ENCODE data around the gene NMNAT3. TPM values are rescaled to one million over a fixed set of nuclear protein-coding genes. Genes with fewer than 3 reads are reported as not detected.

NMNAT3 gene
- total RNA-seq, 1 experiment from 2014 or later, result 4.6 TPM

- TF ChIP-seq, protein P1, sequence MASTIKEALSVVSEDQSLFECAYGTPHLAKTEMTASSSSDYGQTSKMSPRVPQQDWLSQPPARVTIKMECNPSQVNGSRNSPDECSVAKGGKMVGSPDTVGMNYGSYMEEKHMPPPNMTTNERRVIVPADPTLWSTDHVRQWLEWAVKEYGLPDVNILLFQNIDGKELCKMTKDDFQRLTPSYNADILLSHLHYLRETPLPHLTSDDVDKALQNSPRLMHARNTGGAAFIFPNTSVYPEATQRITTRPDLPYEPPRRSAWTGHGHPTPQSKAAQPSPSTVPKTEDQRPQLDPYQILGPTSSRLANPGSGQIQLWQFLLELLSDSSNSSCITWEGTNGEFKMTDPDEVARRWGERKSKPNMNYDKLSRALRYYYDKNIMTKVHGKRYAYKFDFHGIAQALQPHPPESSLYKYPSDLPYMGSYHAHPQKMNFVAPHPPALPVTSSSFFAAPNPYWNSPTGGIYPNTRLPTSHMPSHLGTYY (CRISPR knock-in tag; IDR thresholded peaks at IDR 0.05), result no peak
- TF ChIP-seq ARID4B (CRISPR knock-in tag; IDR thresholded peaks at IDR 0.05; ENCODE audit: borderline replicate concordance), result no peak
- no peak for TF ChIP-seq ZNF263 (CRISPR knock-in tag; IDR thresholded peaks at IDR 0.05; ENCODE audit: low read depth)
- no peak for TF ChIP-seq ZNF232 (CRISPR knock-in tag; IDR thresholded peaks at IDR 0.05)
- TF ChIP-seq SP1 (CRISPR knock-in tag; conservative IDR thresholded peaks at IDR 0.05), result no peak
- no peak for TF ChIP-seq MYBL2 (CRISPR knock-in tag; IDR thresholded peaks at IDR 0.05)
- TF ChIP-seq FOXJ3 (CRISPR knock-in tag; IDR thresholded peaks at IDR 0.05; ENCODE audit: borderline replicate concordance), result no peak
- no peak for TF ChIP-seq MXD4 (CRISPR knock-in tag; IDR thresholded peaks at IDR 0.05; ENCODE audit: borderline replicate concordance)
- TF ChIP-seq ZBTB21 (CRISPR knock-in tag; IDR thresholded peaks at IDR 0.05; ENCODE audit: borderline replicate concordance), result no peak
- no peak for TF ChIP-seq E2F1 (CRISPR knock-in tag; IDR thresholded peaks at IDR 0.05)
- TF ChIP-seq KAT7 (CRISPR knock-in tag; IDR thresholded peaks at IDR 0.05; ENCODE audit: borderline replicate concordance), result no peak
- TF ChIP-seq, protein P2, sequence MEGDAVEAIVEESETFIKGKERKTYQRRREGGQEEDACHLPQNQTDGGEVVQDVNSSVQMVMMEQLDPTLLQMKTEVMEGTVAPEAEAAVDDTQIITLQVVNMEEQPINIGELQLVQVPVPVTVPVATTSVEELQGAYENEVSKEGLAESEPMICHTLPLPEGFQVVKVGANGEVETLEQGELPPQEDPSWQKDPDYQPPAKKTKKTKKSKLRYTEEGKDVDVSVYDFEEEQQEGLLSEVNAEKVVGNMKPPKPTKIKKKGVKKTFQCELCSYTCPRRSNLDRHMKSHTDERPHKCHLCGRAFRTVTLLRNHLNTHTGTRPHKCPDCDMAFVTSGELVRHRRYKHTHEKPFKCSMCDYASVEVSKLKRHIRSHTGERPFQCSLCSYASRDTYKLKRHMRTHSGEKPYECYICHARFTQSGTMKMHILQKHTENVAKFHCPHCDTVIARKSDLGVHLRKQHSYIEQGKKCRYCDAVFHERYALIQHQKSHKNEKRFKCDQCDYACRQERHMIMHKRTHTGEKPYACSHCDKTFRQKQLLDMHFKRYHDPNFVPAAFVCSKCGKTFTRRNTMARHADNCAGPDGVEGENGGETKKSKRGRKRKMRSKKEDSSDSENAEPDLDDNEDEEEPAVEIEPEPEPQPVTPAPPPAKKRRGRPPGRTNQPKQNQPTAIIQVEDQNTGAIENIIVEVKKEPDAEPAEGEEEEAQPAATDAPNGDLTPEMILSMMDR (IDR thresholded peaks at IDR 0.05), result no peak
- TF ChIP-seq, protein P3, sequence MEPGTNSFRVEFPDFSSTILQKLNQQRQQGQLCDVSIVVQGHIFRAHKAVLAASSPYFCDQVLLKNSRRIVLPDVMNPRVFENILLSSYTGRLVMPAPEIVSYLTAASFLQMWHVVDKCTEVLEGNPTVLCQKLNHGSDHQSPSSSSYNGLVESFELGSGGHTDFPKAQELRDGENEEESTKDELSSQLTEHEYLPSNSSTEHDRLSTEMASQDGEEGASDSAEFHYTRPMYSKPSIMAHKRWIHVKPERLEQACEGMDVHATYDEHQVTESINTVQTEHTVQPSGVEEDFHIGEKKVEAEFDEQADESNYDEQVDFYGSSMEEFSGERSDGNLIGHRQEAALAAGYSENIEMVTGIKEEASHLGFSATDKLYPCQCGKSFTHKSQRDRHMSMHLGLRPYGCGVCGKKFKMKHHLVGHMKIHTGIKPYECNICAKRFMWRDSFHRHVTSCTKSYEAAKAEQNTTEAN (CRISPR knock-in tag; IDR thresholded peaks at IDR 0.05), result no peak
- no peak for TF ChIP-seq NR3C1 (CRISPR knock-in tag; conservative IDR thresholded peaks at IDR 0.05; ENCODE audit: low read depth)
- CTCF ChIA-PET, result no interaction called here
- Mint-ChIP-seq H3K4me1 (peaks cover 12% of the 10 kb centered on the region), H3K27ac (no peak overlapping the region), H3K9me3 (peaks cover 10% of the 10 kb centered on the region), H3K36me3 (peaks cover 4% of the 10 kb centered on the region; the same call in 1 of the 2 replicates), H3K4me3 (no peak overlapping the region), H3K27me3 (ENCODE audit: low read depth) (no peaks in the 10 kb centered on the region)
- ATAC-seq, result no peak
- no peak for DNase-seq (ENCODE audit: low spot score)
- POLR2A ChIA-PET, result no interaction called here
Measured at GRCh38 chr3:139548801-139549200, 129.0 kb downstream of the NMNAT3 start.

DNA sequence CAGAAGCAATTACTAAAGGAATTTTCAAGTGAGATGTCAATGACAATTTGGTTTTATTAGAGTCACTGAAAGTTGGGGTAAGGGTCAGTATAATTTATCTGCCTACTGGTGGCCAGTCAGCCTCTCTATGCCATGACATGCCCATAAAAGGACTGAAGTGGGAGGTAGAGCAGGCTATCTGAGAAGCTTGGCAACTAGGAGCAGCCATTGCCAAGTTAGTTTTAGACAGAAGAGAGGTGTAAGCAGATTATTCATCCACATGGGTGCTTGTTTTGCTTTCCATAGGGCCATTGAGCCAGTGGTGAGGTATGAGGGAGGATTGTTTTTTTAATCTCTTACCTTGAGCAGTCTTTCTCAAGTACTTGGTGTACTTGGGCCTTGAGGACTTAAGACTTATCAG lies 130.1 kb downstream of the NMNAT3 start:
- Mint-ChIP-seq H3K36me3 (peaks cover 4% of the 10 kb centered on the region; the same call in 1 of the 2 replicates), H3K27me3 (ENCODE audit: low read depth) (no peaks in the 10 kb centered on the region), H3K4me1 (peaks cover 12% of the 10 kb centered on the region), H3K4me3 (no peak overlapping the region), H3K27ac (no peak overlapping the region), H3K9me3 (peaks cover 10% of the 10 kb centered on the region)
- ATAC-seq (no peak), DNase-seq (ENCODE audit: low spot score) (no peak)
- ChIA-PET POLR2A (no interaction called here), CTCF (no interaction called here)
- TF ChIP-seq ELF4 (CRISPR knock-in tag; IDR thresholded peaks at IDR 0.05; ENCODE audit: low read depth) (no peak), HMGA2 (CRISPR knock-in tag; IDR thresholded peaks at IDR 0.05) (no peak), NR1H2 (CRISPR knock-in tag; IDR thresholded peaks at IDR 0.05) (no peak), ZNF138 (CRISPR knock-in tag; conservative IDR thresholded peaks at IDR 0.05) (no peak), TP53 (CRISPR knock-in tag; IDR thresholded peaks at IDR 0.05) (no peak), FOXP1 (CRISPR knock-in tag; IDR thresholded peaks at IDR 0.05; ENCODE audit: borderline replicate concordance) (no peak), ZNF425 (CRISPR knock-in tag; conservative IDR thresholded peaks at IDR 0.05) (no peak), PRRX2 (CRISPR knock-in tag; IDR thresholded peaks at IDR 0.05) (no peak)

All from WTC11 (cell line).